Measurements from ENCODE around the gene C16orf82. TPM values are rescaled to one million over a fixed set of nuclear protein-coding genes. Genes with fewer than 3 reads are reported as not detected.

The C16orf82 gene
- total RNA-seq, 2 experiments from 2014 or later, result not detected

GRCh38 chr16:27118526-27118925 lies 51.8 kb downstream of the C16orf82 start:
- ChIA-PET POLR2A (no interaction called here), CTCF (interaction anchor here (0.6 to 2.6 kb wide), 3 partner anchors 9 to 1893 kb away, joined by 3 to 7 read pairs (median 3); no protein-coding TSS in a partner anchor)

Other genes starting within 250 kb of the C16orf82 start
- gene KDM8, start 136.6 kb downstream of the C16orf82 start, total RNA-seq, result 1 to 10 TPM; 8.4 to 8.8 TPM
- 100 to 1,000 TPM; 117 to 118 TPM for gene NSMCE1, start 201.8 kb downstream of the C16orf82 start, total RNA-seq
- gene IL4R, start 247.0 kb downstream of the C16orf82 start, total RNA-seq, result 100 to 1,000 TPM; 153 to 157 TPM

Data from activated CD8-positive, alpha-beta memory T cell treated with anti-CD3 and anti-CD28 coated beads for 36 hours (primary cell).